MCF 10A (cell line): ENCODE measurements around the gene CHD5. TPM values are rescaled to one million over a fixed set of nuclear protein-coding genes. Genes with fewer than 3 reads are reported as not detected.
"Not testable (repeated sequence)": the region's sequence is repeated elsewhere in the genome, so short reads cannot be mapped to it uniquely, and the experiment has no call there.

Experiments used
- BruUV-seq: library from RNA; stranded (reverse); fragments of 400-500 nt; replicated peaks from 2 replicates; lab custom pipeline; 2021; lab: Mats Ljungman, UMichigan
- CTCF ChIA-PET: fragments of 300-600 bp; sonication (Branson Sonifier 250); formaldehyde crosslinking; extraction: SDS; loops from one replicate; lab custom pipeline; 2021; ENCODE audit warnings: antibody characterized with exemption, inconsistent platforms; lab: Yijun Ruan, JAX
- POLR2A ChIA-PET: fragments of 300-600, 350-650 bp; sonication (Branson Sonifier 250); formaldehyde crosslinking; extraction: SDS; loops from one replicate; lab custom pipeline; 2020; ENCODE audit warnings: antibody characterized with exemption, inconsistent platforms; lab: Yijun Ruan, JAX
- DNase-seq: peaks from one replicate; pipeline ENCODE4 v3.0.0-alpha.2; 2018; ENCODE audit not compliant: unreplicated experiment
- H3K27ac Mint-ChIP-seq: one replicate; pipeline ENCODE4 v1.8.0; 2022; ENCODE audit warnings: mild to moderate bottlenecking, low read depth, mixed read lengths; ENCODE audit not compliant: unreplicated experiment
- H3K27me3 Mint-ChIP-seq: one replicate; pipeline ENCODE4 v1.8.0; 2022; ENCODE audit warnings: mixed read lengths; ENCODE audit not compliant: insufficient read depth, unreplicated experiment
- H3K36me3 Mint-ChIP-seq: one replicate; pipeline ENCODE4 v1.8.0; 2022; ENCODE audit warnings: mild to moderate bottlenecking, moderate library complexity, mixed read lengths; ENCODE audit not compliant: insufficient read depth, unreplicated experiment
- H3K4me1 Mint-ChIP-seq: one replicate; pipeline ENCODE4 v1.8.0; 2022; ENCODE audit warnings: mixed read lengths; ENCODE audit not compliant: insufficient read depth, unreplicated experiment
- H3K4me3 Mint-ChIP-seq: one replicate; pipeline ENCODE4 v1.8.0; 2022; ENCODE audit warnings: mild to moderate bottlenecking, moderate library complexity, mixed read lengths; ENCODE audit not compliant: unreplicated experiment
- H3K9me3 Mint-ChIP-seq: one replicate; pipeline ENCODE4 v1.8.0; 2022; ENCODE audit warnings: mixed read lengths; ENCODE audit not compliant: unreplicated experiment
- intact Hi-C: fragments of 100-400 bp; cut with micrococcal nuclease; formaldehyde crosslinking; loops from 2 replicates; pipeline ENCODE4 v1.14.1; 2022
- total RNA-seq: library from RNA; stranded (reverse); gene quantifications from 2 replicates; pipeline ENCODE4 v1.2.3, GENCODE V29; 2022
- TF ChIP-seq, protein P1 (sequence below): fragments of 200-600 bp; IDR thresholded peaks from one replicate; pipeline ENCODE4 v1.8.0; 2022; ENCODE audit warnings: antibody characterized with exemption, mild to moderate bottlenecking; ENCODE audit not compliant: unreplicated experiment

Gene CHD5
- total RNA-seq, 1 experiment from 2014 or later, result 0.07 TPM

DNA sequence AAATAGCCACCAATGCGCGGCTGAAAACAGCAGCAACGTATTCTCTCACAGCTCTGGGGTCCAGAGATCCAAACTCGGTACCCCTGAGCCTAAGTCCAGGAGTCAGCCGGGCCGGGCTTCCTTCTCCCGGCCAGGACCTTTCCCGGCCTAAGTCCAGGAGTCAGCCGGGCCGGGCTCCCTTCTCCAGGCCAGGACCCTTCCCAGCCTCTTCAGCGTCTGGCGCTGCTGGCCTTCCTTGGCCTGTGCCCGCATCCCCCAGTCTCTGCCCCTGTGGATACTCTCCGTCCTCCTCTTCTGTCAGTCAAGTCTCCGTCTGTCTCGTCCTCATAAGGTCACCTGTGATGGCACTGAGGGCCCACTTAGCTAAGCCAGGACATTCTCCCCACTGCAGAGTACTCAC lies 102.2 kb downstream of the CHD5 start:
- no TSS peak for BruUV-seq
- no peak for DNase-seq
- POLR2A ChIA-PET, result interaction anchor here (0.7 kb wide), 1 partner anchor 232 kb away, joined by 4 read pairs; no protein-coding TSS in a partner anchor
- CTCF ChIA-PET, result no interaction called here
- intact Hi-C loops, result no loop called here
- Mint-ChIP-seq H3K9me3 (no peaks in the 10 kb centered on the region), H3K27ac (no peak overlapping the region), H3K27me3 (no peaks in the 10 kb centered on the region), H3K4me3 (no peak overlapping the region), H3K36me3 (no peaks in the 10 kb centered on the region), H3K4me1 (no peaks in the 10 kb centered on the region)
- TF ChIP-seq, protein P1, sequence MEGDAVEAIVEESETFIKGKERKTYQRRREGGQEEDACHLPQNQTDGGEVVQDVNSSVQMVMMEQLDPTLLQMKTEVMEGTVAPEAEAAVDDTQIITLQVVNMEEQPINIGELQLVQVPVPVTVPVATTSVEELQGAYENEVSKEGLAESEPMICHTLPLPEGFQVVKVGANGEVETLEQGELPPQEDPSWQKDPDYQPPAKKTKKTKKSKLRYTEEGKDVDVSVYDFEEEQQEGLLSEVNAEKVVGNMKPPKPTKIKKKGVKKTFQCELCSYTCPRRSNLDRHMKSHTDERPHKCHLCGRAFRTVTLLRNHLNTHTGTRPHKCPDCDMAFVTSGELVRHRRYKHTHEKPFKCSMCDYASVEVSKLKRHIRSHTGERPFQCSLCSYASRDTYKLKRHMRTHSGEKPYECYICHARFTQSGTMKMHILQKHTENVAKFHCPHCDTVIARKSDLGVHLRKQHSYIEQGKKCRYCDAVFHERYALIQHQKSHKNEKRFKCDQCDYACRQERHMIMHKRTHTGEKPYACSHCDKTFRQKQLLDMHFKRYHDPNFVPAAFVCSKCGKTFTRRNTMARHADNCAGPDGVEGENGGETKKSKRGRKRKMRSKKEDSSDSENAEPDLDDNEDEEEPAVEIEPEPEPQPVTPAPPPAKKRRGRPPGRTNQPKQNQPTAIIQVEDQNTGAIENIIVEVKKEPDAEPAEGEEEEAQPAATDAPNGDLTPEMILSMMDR, result no peak

- no peak overlapping the region for H3K27ac Mint-ChIP-seq
- no peak for DNase-seq
- ChIA-PET POLR2A (no interaction called here), CTCF (no interaction called here)
- H3K9me3 Mint-ChIP-seq, result no peaks in the 10 kb centered on the region
- TF ChIP-seq, protein P1, result no peak
- H3K4me1 Mint-ChIP-seq, result no peaks in the 10 kb centered on the region
- H3K27me3 Mint-ChIP-seq, result no peaks in the 10 kb centered on the region
- H3K36me3 Mint-ChIP-seq, result no peaks in the 10 kb centered on the region
- intact Hi-C loops, result no loop called here
- H3K4me3 Mint-ChIP-seq, result no peak overlapping the region
- no TSS peak for BruUV-seq
Observed at GRCh38 chr1:6077506-6077905, 102.6 kb downstream of the CHD5 start.

DNA sequence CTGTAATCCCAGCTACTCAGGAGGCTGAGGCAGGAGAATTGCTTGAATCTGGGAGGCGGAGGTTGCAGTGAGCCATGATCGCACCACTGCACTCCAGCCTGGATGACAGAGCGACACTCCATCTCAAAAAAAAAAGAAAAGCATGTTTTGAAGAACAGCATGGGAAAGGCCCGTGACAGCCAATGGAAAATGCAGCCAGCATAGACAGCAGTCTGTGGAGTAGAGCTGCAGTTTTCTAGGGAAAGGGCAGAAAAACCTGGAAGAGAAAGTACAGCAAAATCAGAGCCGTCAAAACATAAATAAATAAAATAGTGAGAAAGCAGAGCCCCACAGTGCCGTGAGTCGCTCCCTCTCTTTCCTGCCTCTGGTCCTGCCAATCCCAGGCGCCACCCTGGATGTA lies 103.1 kb downstream of the CHD5 start:
- H3K4me3 Mint-ChIP-seq, H3K9me3 Mint-ChIP-seq, H3K36me3 Mint-ChIP-seq, H3K27ac Mint-ChIP-seq, BruUV-seq, H3K4me1 Mint-ChIP-seq, intact Hi-C loops, H3K27me3 Mint-ChIP-seq, DNase-seq, CTCF ChIA-PET: not testable (repeated sequence)
- POLR2A ChIA-PET, result interaction anchor here (0.6 kb wide), 1 partner anchor 78 kb away, joined by 4 read pairs; no protein-coding TSS in a partner anchor

GRCh38 chr1:6075748-6076147 lies 104.4 kb downstream of the CHD5 start:
- H3K4me3 Mint-ChIP-seq, result no peak overlapping the region
- peak; percentile 32 for DNase-seq
- no peaks in the 10 kb centered on the region for H3K4me1 Mint-ChIP-seq
- no TSS peak for BruUV-seq
- no peaks in the 10 kb centered on the region for H3K36me3 Mint-ChIP-seq
- H3K9me3 Mint-ChIP-seq, result no peaks in the 10 kb centered on the region
- H3K27ac Mint-ChIP-seq, result no peak overlapping the region
- TF ChIP-seq, protein P1, result no peak
- intact Hi-C loops, result no loop called here
- ChIA-PET POLR2A (interaction anchor here (1.5 kb wide), 1 partner anchor 18 kb away, joined by 3 read pairs; no protein-coding TSS in a partner anchor), CTCF (no interaction called here)
- no peaks in the 10 kb centered on the region for H3K27me3 Mint-ChIP-seq
